ENCODE data around the gene METTL15. TPM values are rescaled to one million over a fixed set of nuclear protein-coding genes. Genes with fewer than 3 reads are reported as not detected.
"Not testable (repeated sequence)": the region's sequence is repeated elsewhere in the genome, so short reads cannot be mapped to it uniquely, and the experiment has no call there.

Gene METTL15
- total RNA-seq, 2 experiments from 2014 or later = 16.5 to 16.6 TPM

DNA sequence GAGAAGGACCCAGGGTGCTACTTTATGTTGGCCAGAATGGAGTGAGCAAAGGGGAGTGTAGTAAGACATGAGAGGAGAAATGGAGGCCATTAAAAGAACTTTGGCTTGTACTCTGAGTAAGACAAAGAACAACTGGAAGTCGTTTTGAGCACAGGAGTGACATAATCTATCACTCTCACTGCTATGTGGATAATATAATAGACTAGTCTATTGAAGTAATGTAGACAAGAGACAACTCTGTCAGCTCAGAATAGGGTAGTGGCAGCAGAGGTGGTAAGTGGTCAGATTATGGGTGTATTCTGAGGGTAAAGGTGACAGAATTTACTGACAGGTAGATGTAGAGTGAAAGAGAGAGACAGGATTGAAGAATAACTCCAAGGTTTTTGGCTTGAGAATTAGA lies 8.5 kb upstream of the METTL15 start:
- no peak overlapping the region for H3K27ac Mint-ChIP-seq
- H3K9me3 Mint-ChIP-seq (ENCODE audit: insufficient read depth) = no peaks in the 10 kb centered on the region
- POLR2A ChIA-PET = no interaction called here
- H3K36me3 Mint-ChIP-seq (ENCODE audit: low read depth) = peaks cover 32% of the 10 kb centered on the region
- ATAC-seq (no peak), DNase-seq (no peak)
- no peak overlapping the region for H3K4me3 Mint-ChIP-seq
- CTCF ChIA-PET = no interaction called here
- H3K4me1 Mint-ChIP-seq (ENCODE audit: low read depth) = peaks cover 24% of the 10 kb centered on the region
- no peaks in the 10 kb centered on the region for H3K27me3 Mint-ChIP-seq (ENCODE audit: low read depth)

- ChIA-PET POLR2A (no interaction called here), CTCF (no interaction called here)
- H3K27me3 Mint-ChIP-seq (ENCODE audit: low read depth) = no peaks in the 10 kb centered on the region
- no peak overlapping the region for H3K4me3 Mint-ChIP-seq
- ATAC-seq (no peak), DNase-seq (no peak)
- no peak overlapping the region for H3K27ac Mint-ChIP-seq
- H3K36me3 Mint-ChIP-seq (ENCODE audit: low read depth) = peaks cover 24% of the 10 kb centered on the region
- no peaks in the 10 kb centered on the region for H3K9me3 Mint-ChIP-seq (ENCODE audit: insufficient read depth)
- peaks cover 28% of the 10 kb centered on the region for H3K4me1 Mint-ChIP-seq (ENCODE audit: low read depth)
Observed at GRCh38 chr11:28100665-28101064, 7.5 kb upstream of the METTL15 start.

- H3K27me3 Mint-ChIP-seq (ENCODE audit: low read depth); H3K27ac Mint-ChIP-seq; DNase-seq; ATAC-seq; H3K9me3 Mint-ChIP-seq (ENCODE audit: insufficient read depth); POLR2A ChIA-PET; CTCF ChIA-PET; H3K4me3 Mint-ChIP-seq: not testable (repeated sequence)
- peaks cover 34% of the 10 kb centered on the region for H3K4me1 Mint-ChIP-seq (ENCODE audit: low read depth)
- peaks cover 17% of the 10 kb centered on the region for H3K36me3 Mint-ChIP-seq (ENCODE audit: low read depth)
Observed at GRCh38 chr11:28102300-28102699, 5.9 kb upstream of the METTL15 start.

- CTCF ChIA-PET = interaction anchor here (1.2 kb wide), 1 partner anchor 15 kb away, joined by 3 read pairs; no protein-coding TSS in a partner anchor
- no peaks in the 10 kb centered on the region for H3K27me3 Mint-ChIP-seq (ENCODE audit: low read depth)
- DNase-seq (no peak), ATAC-seq (no peak)
- H3K4me3 Mint-ChIP-seq = no peak overlapping the region
- H3K4me1 Mint-ChIP-seq (ENCODE audit: low read depth) = peaks cover 46% of the 10 kb centered on the region
- H3K27ac Mint-ChIP-seq = no peak overlapping the region
- H3K36me3 Mint-ChIP-seq (ENCODE audit: low read depth) = peaks cover 27% of the 10 kb centered on the region
- POLR2A ChIA-PET = no interaction called here
- H3K9me3 Mint-ChIP-seq (ENCODE audit: insufficient read depth) = no peaks in the 10 kb centered on the region
Observed at GRCh38 chr11:28104425-28104824, 3.8 kb upstream of the METTL15 start.

GRCh38 chr11:28104984-28105383 lies 3.2 kb upstream of the METTL15 start:
- no peaks in the 10 kb centered on the region for H3K9me3 Mint-ChIP-seq (ENCODE audit: insufficient read depth)
- DNase-seq (no peak), ATAC-seq (no peak)
- no peak overlapping the region for H3K4me3 Mint-ChIP-seq
- POLR2A ChIA-PET = no interaction called here
- CTCF ChIA-PET = interaction anchor here (1.2 kb wide), 1 partner anchor 16 kb away, joined by 3 read pairs; no protein-coding TSS in a partner anchor
- peaks cover 22% of the 10 kb centered on the region for H3K36me3 Mint-ChIP-seq (ENCODE audit: low read depth)
- H3K4me1 Mint-ChIP-seq (ENCODE audit: low read depth) = peaks cover 47% of the 10 kb centered on the region
- no peaks in the 10 kb centered on the region for H3K27me3 Mint-ChIP-seq (ENCODE audit: low read depth)
- no peak overlapping the region for H3K27ac Mint-ChIP-seq

GRCh38 chr11:28105869-28106268 lies 2.3 kb upstream of the METTL15 start:
- peaks cover 50% of the 10 kb centered on the region for H3K4me1 Mint-ChIP-seq (ENCODE audit: low read depth)
- CTCF ChIA-PET = interaction anchor here (1.2 kb wide), 1 partner anchor 16 kb away, joined by 3 read pairs; no protein-coding TSS in a partner anchor
- H3K27ac Mint-ChIP-seq = peak overlapping the region; percentile 77
- H3K4me3 Mint-ChIP-seq = peak overlapping the region; percentile 99
- peaks cover 22% of the 10 kb centered on the region for H3K36me3 Mint-ChIP-seq (ENCODE audit: low read depth)
- ATAC-seq = no peak
- no peak for DNase-seq
- H3K27me3 Mint-ChIP-seq (ENCODE audit: low read depth) = no peaks in the 10 kb centered on the region
- H3K9me3 Mint-ChIP-seq (ENCODE audit: insufficient read depth) = no peaks in the 10 kb centered on the region
- POLR2A ChIA-PET = no interaction called here

GRCh38 chr11:28106353-28107043 lies 1.7 kb upstream of the METTL15 start:
- Mint-ChIP-seq H3K9me3 (ENCODE audit: insufficient read depth) (no peaks in the 10 kb centered on the region), H3K27me3 (ENCODE audit: low read depth) (no peaks in the 10 kb centered on the region), H3K36me3 (ENCODE audit: low read depth) (peaks cover 22% of the 10 kb centered on the region), H3K27ac (peak overlapping the region; percentile 77), H3K4me3 (peak overlapping the region; percentile 99), H3K4me1 (ENCODE audit: low read depth) (peaks cover 57% of the 10 kb centered on the region)
- ChIA-PET POLR2A (interaction anchor here (1.5 kb wide), 1 partner anchor 17 kb away, joined by 4 read pairs; no protein-coding TSS in a partner anchor), CTCF (no interaction called here)
- DNase-seq (no peak), ATAC-seq (no peak)

DNA sequence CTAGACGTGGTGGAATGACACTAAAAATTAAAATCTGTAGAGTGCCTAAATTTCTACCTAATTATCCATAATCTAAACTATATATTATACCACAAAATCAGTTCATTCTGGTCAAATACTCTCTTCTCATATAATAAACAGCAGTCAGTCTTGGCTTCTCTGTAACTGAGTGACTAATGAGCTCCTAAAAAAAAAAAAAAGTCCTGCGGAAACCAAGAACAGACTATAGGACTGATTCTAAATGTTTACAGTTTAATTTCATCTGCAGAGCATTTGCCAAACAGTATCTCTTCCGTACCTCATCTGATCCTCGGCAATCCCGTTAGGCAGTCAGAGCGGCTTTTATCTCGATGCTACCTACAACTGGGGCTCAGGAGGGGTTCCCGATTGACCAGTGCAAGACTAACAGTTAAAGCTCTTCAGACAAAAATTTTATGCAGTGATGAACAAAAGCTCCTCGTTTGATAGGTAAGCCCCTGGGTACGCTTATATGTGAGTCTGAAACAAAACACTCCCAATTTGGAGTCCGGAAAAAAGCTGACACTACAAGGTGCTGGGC lies 918 bp upstream of the METTL15 start:
- H3K27ac Mint-ChIP-seq = peak overlapping the region; percentile 100
- POLR2A ChIA-PET = interaction anchor here (0.6 to 1.5 kb wide), 9 partner anchors 10 to 600 kb away, joined by 3 to 12 read pairs (median 3); partner anchors contain the start of gene LIN7C
- peak; percentile 43 for DNase-seq
- ATAC-seq = peak; percentile 0
- CTCF ChIA-PET = no interaction called here
- H3K36me3 Mint-ChIP-seq (ENCODE audit: low read depth) = peaks cover 21% of the 10 kb centered on the region
- no peaks in the 10 kb centered on the region for H3K27me3 Mint-ChIP-seq (ENCODE audit: low read depth)
- no peaks in the 10 kb centered on the region for H3K9me3 Mint-ChIP-seq (ENCODE audit: insufficient read depth)
- peak overlapping the region; percentile 99 for H3K4me3 Mint-ChIP-seq
- peaks cover 61% of the 10 kb centered on the region for H3K4me1 Mint-ChIP-seq (ENCODE audit: low read depth)

- peaks cover 25% of the 10 kb centered on the region for H3K36me3 Mint-ChIP-seq (ENCODE audit: low read depth)
- ChIA-PET CTCF (no interaction called here), POLR2A (no interaction called here)
- no peak for ATAC-seq
- H3K4me1 Mint-ChIP-seq (ENCODE audit: low read depth) = peaks cover 62% of the 10 kb centered on the region
- peak overlapping the region; percentile 100 for H3K27ac Mint-ChIP-seq
- H3K27me3 Mint-ChIP-seq (ENCODE audit: low read depth) = no peaks in the 10 kb centered on the region
- no peak for DNase-seq
- no peaks in the 10 kb centered on the region for H3K9me3 Mint-ChIP-seq (ENCODE audit: insufficient read depth)
- H3K4me3 Mint-ChIP-seq = peak overlapping the region; percentile 99
Observed at GRCh38 chr11:28108958-28109357, 770 bp downstream of the METTL15 start.

DNA sequence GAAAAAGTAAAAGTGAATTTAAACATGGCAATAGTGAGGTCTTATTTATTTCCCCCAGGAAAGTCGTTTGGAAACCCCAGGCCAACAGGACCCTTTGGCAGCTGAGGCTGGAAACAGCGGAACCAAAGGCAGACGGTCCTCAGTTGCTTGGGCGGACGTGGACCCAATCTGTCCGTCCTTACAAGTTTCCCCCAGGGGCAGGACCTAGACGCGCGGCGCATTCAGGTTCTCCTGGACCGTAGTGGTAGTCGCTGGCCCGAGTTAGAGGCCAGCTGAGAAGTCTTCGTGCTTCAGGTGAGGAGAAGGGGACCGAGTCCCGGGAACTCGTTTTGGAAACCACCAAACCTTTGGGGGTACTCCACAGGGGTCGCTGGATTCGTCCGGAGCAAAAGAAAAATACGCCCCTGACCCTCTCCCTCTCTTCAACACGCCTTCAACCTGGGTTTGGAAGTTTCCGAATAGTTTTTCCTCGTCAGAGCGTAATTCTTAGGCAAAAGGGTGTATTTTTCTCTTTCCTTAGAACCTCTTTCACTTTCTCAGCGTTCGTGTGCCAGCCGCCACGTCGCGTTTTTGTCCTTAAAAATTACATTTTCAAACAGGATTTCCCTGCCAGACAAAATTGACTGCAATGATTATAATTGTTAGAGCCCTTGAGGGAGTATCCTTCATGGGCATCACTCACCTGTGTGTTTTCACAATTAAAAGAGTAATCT lies 2.1 kb downstream of the METTL15 start:
- CTCF ChIA-PET = no interaction called here
- Mint-ChIP-seq H3K4me3 (peak overlapping the region; percentile 99), H3K9me3 (ENCODE audit: insufficient read depth) (no peaks in the 10 kb centered on the region), H3K4me1 (ENCODE audit: low read depth) (peaks cover 57% of the 10 kb centered on the region), H3K27ac (peak overlapping the region; percentile 93), H3K27me3 (ENCODE audit: low read depth) (no peaks in the 10 kb centered on the region), H3K36me3 (ENCODE audit: low read depth) (peaks cover 28% of the 10 kb centered on the region)
- ATAC-seq (peak; percentile 27), DNase-seq (peak; percentile 71)
- POLR2A ChIA-PET = interaction anchor here (1.1 kb wide), 1 partner anchor 8 kb away, joined by 4 read pairs; no protein-coding TSS in a partner anchor

DNA sequence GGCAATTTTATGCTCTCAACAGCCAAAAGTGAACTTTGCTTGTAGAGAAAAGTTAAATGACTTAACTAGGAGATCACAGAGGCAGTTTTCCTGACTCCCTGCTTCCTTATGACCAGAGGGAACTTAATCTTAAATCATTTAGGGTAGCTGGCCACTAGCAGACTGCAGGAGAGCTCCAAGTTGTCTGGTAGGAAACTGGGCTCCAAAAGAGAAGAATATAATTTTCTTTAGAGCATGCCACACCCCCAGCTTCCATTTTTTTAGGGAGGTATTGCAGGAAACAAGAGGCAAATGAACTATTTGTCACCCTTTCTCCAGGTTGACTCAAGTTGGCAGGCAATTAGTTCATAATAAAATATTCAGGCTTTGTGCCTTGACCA lies 2.6 kb downstream of the METTL15 start:
- Mint-ChIP-seq H3K4me1 (ENCODE audit: low read depth) (peaks cover 52% of the 10 kb centered on the region), H3K9me3 (ENCODE audit: insufficient read depth) (no peaks in the 10 kb centered on the region), H3K4me3 (peak overlapping the region; percentile 99), H3K27me3 (ENCODE audit: low read depth) (no peaks in the 10 kb centered on the region), H3K27ac (peak overlapping the region; percentile 93), H3K36me3 (ENCODE audit: low read depth) (peaks cover 29% of the 10 kb centered on the region)
- ChIA-PET POLR2A (no interaction called here), CTCF (no interaction called here)
- no peak for ATAC-seq
- DNase-seq = no peak

GRCh38 chr11:28114116-28114515 lies 5.9 kb downstream of the METTL15 start:
- DNase-seq (no peak), ATAC-seq (no peak)
- no peaks in the 10 kb centered on the region for H3K9me3 Mint-ChIP-seq (ENCODE audit: insufficient read depth)
- ChIA-PET POLR2A (no interaction called here), CTCF (no interaction called here)
- H3K36me3 Mint-ChIP-seq (ENCODE audit: low read depth) = peaks cover 19% of the 10 kb centered on the region
- no peak overlapping the region for H3K27ac Mint-ChIP-seq
- no peak overlapping the region for H3K4me3 Mint-ChIP-seq
- peaks cover 37% of the 10 kb centered on the region for H3K4me1 Mint-ChIP-seq (ENCODE audit: low read depth)
- no peaks in the 10 kb centered on the region for H3K27me3 Mint-ChIP-seq (ENCODE audit: low read depth)

Data from activated CD8-positive, alpha-beta T cell treated with anti-CD3 and anti-CD28 coated beads, Interleukin-2, amount 10 ng/mL, durations not matched to agents 7 days and 5 days (primary cell).